Measurements from ENCODE around the gene HMCES.

GRCh38 chr3:129314386-129315222 is 35.9 kb downstream of the HMCES start:
- TF ChIP-seq CTCF (IDR thresholded peaks at IDR 0.05 in 8 of 11, conservative IDR thresholded peaks at IDR 0.05 in 3 of 11) = peak in 2 of 11 experiments; percentile 14 to 39
- TF ChIP-seq POLR2AphosphoS5 (IDR thresholded peaks at IDR 0.05) = peak; percentile 71 to 82 (median 80)

Data from spleen (tissue), 7 donors.